SK-N-MC (cell line): ENCODE data around the gene IFITM2.
"Not testable (repeated sequence)": the region's sequence is repeated elsewhere in the genome, so short reads cannot be mapped to it uniquely, and the experiment has no call there.

Experiments used
- EZH2 ChIP-seq: fragments of 200-600 bp; sonication (generic); IDR thresholded peaks from one replicate; pipeline ENCODE4 v1.6.1; 2017; ENCODE audit warnings: antibody characterized with exemption
- FOXP2 ChIP-seq: optimal IDR thresholded peaks from 2 replicates; pipeline ENCODE3; 2011; ENCODE audit warnings: mild to moderate bottlenecking, moderate library complexity; ENCODE audit not compliant: insufficient read depth; ENCODE audit errors: extremely low read length, control extremely low read depth
- POLR2AphosphoS5 ChIP-seq: IDR thresholded peaks from 2 replicates; pipeline ENCODE4 v1.6.1; 2012; ENCODE audit warnings: mild to moderate bottlenecking, low read depth, low read length, borderline replicate concordance

DNA sequence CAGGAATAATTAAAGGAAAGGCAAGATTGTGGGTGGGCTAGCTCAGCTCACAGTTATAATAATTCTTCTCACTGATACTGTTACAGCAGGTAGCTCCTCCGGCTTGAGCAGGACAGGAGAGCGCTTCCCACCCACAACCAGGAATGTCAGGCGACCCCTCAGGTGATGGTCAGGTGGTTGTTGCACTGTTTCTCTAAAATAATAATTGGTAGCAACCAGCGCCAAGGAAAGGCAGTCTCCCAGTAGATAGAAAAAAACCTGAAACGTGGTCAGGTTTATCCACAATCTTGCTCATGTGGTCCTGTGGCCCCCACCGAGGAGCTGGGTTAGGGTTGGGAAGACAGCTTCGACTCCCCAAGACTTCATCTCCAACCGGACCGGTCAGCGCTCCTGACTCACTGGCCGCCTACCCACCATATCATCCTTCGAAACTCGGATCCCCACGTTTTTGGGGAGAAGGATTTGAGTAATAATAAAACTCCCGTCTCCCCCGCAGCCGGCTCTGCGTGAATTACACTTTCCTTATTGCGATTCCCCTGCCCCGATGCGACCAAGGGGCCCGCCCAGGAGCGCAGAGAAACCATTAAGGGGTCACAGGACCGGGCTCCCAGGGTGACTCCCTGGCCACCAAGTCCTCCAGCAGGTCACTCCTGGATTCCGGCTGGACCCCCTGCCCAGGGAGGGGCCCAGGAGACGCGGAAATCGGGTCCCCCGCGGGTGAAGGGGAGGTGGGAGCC lies 10.2 kb downstream of the IFITM2 start:
- TF ChIP-seq EZH2, POLR2AphosphoS5, FOXP2: not testable (repeated sequence)
